GM21526 (cell line): ENCODE results near the gene LDLRAD2.
A peak's percentile ranks its signal among the peaks of the same experiment; 100 is the strongest.

Experiments used
- ATAC-seq: cut with Tn5 transposase; IDR thresholded peaks from one replicate; pipeline ENCODE4 v1.9.1; 2021; ENCODE audit warnings: moderate library complexity; ENCODE audit not compliant: unreplicated experiment, low FRiP score

Gene LDLRAD2

GRCh38 chr1:21857142-21857839 is 45.2 kb downstream of the LDLRAD2 start:
- ATAC-seq, result no peak

GRCh38 chr1:21857840-21858670 is 46.0 kb downstream of the LDLRAD2 start:
- ATAC-seq, result no peak

DNA sequence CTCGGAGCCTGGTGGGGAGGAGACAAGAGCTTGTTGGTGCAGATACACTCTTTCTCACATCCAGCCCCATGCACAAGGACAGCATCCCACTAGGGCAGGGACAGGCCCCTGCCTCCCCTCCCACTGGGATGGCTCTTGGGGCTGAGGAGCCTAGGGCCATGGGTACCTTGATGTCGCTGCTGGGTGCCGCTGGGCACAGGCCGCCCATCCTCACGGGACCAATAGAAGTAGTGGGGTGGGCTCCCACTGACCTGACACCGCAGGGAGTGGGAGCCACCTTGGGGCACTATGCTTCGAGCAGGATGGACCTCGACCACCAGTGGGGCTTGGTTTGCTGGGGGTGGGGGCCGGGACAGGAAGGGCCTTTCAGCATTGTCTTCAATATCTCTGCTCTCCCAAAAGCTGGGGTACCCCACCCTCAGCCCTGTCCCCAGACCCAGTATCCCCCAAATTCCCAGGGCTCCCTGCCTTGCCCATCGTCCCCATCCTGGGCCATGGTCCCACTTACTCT is 47.7 kb downstream of the LDLRAD2 start:
- no peak for ATAC-seq

DNA sequence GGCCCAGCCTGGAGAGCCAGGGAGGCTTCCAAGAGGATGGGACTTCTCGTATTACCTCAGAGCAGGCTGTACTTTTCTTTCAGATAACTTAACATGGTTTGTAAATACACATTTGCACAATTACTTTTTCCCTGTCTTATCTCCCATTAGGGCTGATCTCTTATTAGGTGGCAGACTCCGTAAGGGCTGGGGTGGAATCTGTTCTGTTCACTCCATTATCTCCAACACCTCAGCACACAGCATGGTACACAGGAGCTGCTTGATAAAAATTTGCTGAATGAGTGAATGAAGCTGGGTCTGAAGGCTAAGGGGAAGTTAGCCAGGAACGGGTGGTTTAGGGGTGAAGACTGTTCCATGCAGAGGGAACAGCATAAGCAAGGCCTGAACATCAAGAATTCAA is 48.9 kb downstream of the LDLRAD2 start:
- no peak for ATAC-seq

GRCh38 chr1:21861602-21862429 is 49.8 kb downstream of the LDLRAD2 start:
- no peak for ATAC-seq

GRCh38 chr1:21863981-21864380 is 51.9 kb downstream of the LDLRAD2 start:
- no peak for ATAC-seq

DNA sequence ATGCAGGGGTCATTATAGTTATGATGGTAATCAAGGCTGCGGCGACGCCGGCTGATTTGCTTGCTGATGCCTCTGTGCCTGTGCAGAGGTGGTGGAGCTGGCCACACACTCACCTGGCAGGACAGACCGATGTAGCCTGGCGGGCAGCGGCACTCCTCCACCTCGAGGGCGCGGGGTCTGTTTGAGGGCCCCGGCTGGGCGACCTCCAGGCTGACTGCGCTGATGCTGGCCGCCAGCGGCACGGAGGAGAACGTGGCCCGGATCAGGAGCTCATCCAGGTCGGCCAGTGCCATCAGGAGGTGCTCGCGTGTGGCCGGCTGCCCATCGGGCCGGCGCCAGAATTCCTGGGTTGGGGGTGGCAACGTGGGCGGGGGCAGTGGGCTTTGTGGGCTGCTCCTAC is 52.7 kb downstream of the LDLRAD2 start:
- ATAC-seq, result no peak

GRCh38 chr1:21865609-21865942 is 53.5 kb downstream of the LDLRAD2 start:
- ATAC-seq, result no peak

DNA sequence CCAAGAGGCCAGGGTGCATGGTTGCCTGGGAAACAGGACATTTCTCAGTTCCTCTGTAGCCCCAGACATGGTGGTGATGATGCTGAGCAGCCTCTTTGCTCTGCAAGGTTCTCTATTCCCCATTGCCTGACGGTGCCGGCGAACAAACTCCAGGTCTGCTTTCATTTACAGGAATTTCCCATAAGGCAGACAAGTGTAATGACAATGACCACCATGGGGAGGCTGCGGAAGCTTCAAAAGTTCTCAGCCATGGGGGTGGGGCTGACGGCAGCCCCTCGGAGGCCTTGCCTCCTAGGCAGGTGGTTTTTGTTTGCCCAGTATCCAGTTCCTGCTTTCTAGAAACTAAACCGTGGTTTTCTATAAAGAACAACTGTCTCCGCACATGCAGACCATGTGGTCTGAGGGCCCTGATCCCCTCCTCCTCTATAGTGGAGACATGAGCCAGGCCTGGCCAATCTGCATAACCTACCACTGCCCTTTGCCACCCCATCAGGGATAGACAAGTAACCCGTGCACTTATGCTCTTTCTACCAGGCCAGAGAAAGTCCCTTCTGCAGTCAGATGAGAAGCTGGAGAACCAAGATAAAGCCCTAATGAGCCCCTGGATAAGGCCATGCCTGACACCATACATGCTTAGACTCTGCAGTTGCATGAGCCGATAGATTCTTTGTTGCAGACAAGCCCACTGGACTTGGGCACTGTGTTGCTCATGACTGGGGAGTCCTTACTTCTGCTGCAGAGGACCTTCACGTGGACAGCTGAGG is 54.1 kb downstream of the LDLRAD2 start:
- peak; percentile 71 for ATAC-seq

DNA sequence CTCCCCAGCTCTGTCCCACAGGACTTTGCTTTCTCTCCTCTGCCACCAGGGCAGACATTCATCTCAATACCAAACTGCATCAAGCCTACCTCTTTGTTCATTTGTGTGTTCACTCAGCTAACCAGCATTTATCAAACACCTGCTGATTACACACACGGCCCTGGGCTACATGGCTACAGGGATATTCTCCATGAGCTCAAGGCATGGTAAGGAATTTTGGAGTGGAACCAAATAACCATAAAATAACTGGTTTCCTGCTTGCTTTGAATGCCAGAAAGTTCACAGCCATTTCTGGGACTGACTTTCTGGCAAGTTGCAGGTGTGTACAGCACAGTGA is 54.6 kb downstream of the LDLRAD2 start:
- no peak for ATAC-seq

- no peak for ATAC-seq
Observed at GRCh38 chr1:21867451-21867996, 55.5 kb downstream of the LDLRAD2 start.

- no peak for ATAC-seq
Observed at GRCh38 chr1:21868482-21868881, 56.4 kb downstream of the LDLRAD2 start.

- ATAC-seq, result no peak
Observed at GRCh38 chr1:21868941-21869454, 56.9 kb downstream of the LDLRAD2 start.

DNA sequence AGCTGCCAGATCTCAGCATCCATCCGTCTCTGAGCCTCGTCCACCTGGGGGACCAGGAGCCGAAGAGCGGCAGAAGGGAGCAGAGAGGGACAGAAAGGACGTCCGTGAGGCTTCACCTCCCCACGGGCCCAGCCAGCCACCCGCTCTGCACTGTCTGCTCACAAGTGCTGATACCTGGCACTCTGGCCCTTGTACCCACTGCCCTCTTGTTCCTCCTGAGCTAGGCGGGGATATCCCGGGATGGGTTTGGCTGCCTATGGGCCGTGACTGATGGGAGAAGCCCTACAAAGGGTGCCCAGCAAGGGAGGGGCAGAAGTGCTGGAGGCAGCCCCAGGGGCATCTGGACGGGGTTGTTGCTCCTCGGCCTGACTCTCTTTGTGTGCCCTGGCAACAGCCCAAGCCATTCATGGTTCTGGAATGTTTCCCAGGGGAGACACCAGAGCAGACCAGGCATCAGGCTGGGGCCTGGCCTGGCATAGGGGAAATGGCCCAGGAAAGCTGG is 57.6 kb downstream of the LDLRAD2 start:
- ATAC-seq, result no peak

GRCh38 chr1:21870611-21871010 is 58.5 kb downstream of the LDLRAD2 start:
- ATAC-seq, result no peak

DNA sequence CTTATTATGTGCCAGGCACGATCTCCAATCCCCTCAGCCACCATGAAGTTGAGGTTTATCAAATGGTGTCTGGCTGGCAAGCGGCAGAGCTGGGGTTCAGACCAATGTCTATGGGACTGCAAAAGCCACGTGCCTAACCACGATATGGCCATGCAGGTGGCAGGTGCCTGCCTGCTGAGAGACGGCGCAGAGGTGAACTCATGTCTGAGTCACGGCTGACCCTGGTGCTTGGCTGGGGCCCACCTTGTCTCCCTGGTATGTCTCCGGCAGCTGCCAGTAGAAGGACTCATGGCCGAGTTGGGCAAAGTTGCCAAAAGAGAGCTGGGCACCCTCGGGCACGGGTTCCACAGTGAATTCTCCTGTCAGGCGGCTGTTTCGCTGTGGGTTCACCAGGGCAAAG is 59.9 kb downstream of the LDLRAD2 start:
- ATAC-seq, result no peak

GRCh38 chr1:21872445-21873079 is 60.5 kb downstream of the LDLRAD2 start:
- ATAC-seq, result no peak

DNA sequence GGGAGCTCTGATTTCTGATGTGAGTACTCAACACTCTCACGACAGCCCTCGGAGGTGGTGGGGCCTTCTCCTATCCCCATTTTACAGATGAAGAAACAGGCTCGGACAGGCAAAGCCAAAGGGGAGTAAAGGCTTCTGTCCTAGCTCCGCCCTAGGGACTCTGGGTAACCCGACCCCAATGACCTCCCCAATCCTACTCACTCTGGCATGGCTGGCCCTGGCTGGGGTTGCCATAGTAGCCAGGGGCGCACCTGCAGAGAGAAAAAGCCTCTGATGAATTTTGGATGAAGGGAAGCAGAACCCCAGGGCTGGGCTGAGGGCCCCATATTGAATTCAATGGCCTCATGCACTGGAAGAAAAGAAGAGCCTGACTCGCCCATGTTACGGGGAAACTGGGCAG is 61.1 kb downstream of the LDLRAD2 start:
- ATAC-seq, result no peak

DNA sequence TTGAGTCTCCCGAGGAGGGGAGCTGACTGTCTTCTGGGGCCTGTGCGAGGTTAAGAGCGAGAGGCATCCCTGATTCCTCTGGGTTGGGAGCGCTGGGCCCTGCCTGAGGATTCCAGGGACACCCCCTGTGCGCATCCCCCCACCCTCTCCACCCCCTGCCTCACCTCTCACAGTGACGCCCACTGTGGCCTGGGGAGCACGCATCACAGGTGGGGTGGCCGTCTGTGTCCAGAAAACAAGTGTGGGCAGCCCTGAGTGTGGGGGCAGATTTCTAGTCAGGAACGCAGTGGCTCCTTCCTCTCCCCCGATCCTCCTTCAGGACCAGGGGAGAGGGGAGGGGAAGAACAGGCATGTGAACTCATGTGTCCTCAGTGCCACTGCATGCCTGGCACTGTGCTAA is 61.7 kb downstream of the LDLRAD2 start:
- ATAC-seq, result no peak
